AG04450 (cell line): ENCODE results near the gene CHST11. TPM values are rescaled to one million over a fixed set of nuclear protein-coding genes. Genes with fewer than 3 reads are reported as not detected.

Source experiments
- CTCF ChIA-PET: fragments of 300-600, 350-600 bp; formaldehyde crosslinking; extraction: SDS; loops from one replicate; lab custom pipeline; 2022; ENCODE audit warnings: antibody characterized with exemption, inconsistent platforms; lab: Charles Lee
- POLR2A ChIA-PET: fragments of 350-600 bp; formaldehyde crosslinking; extraction: SDS; loops from one replicate; lab custom pipeline; 2021; ENCODE audit warnings: antibody characterized with exemption, inconsistent platforms; lab: Yijun Ruan, JAX
- DNase-seq: peaks from one replicate; pipeline ENCODE4 v3.0.0-alpha.2; 2011; ENCODE audit warnings: low read depth, low spot score
- H3K27ac ChIP-seq: one replicate; pipeline ENCODE4 v1.5.1; 2012; ENCODE audit warnings: low read depth, low read length, control low read depth
- H3K27me3 ChIP-seq: one replicate; pipeline ENCODE4 v1.6.0; 2012; ENCODE audit warnings: low read length; ENCODE audit not compliant: control insufficient read depth, insufficient read depth
- H3K4me3 ChIP-seq: 2 replicates; pipeline ENCODE4 v1.5.1; 2011; ENCODE audit warnings: mild to moderate bottlenecking, low read depth, low read length, control low read depth
- H3K9me3 ChIP-seq: 2 replicates; pipeline ENCODE4 v1.5.1; 2012; ENCODE audit warnings: low read length; ENCODE audit not compliant: control insufficient read depth, insufficient read depth
- CTCF ChIP-seq: IDR thresholded peaks from 2 replicates; pipeline ENCODE4 v1.5.1; 2011; ENCODE audit warnings: low read depth, low read length, control low read depth, inconsistent platforms
- polyA plus RNA-seq: library from polyadenylated mRNA; depleted of rRNA; stranded (reverse); fragments of >200 nt; gene quantifications from 2 replicates; pipeline ENCODE4 v1.2.3, GENCODE V29; 2011

Gene CHST11
- polyA plus RNA-seq, 1 experiment = 2.7 TPM

- Histone ChIP-seq H3K4me3 (no peak overlapping the region), H3K27me3 (peaks cover 10% of the 10 kb centered on the region), H3K9me3 (peaks cover 4% of the 10 kb centered on the region; the same call in 1 of the 2 replicates), H3K27ac (no peak overlapping the region)
- ChIA-PET POLR2A (no interaction called here), CTCF (no interaction called here)
- TF ChIP-seq CTCF = no peak
- no peak for DNase-seq
Measured at GRCh38 chr12:104533134-104533533, 76.4 kb downstream of the CHST11 start.

GRCh38 chr12:104534162-104534856 is 77.6 kb downstream of the CHST11 start:
- no peak for TF ChIP-seq CTCF
- ChIA-PET POLR2A (no interaction called here), CTCF (no interaction called here)

GRCh38 chr12:104534857-104535248 is 78.1 kb downstream of the CHST11 start:
- ChIA-PET CTCF (no interaction called here), POLR2A (no interaction called here)
- peaks cover 10% of the 10 kb centered on the region for H3K27me3 ChIP-seq
- no peaks in the 10 kb centered on the region for H3K9me3 ChIP-seq
- TF ChIP-seq CTCF = no peak
- H3K27ac ChIP-seq = no peak overlapping the region
- no peak for DNase-seq
- no peak overlapping the region for H3K4me3 ChIP-seq

More at GRCh38 chr12:104534162-104534856, 77.6 kb downstream of the CHST11 start:
- Histone ChIP-seq H3K27me3 (peaks cover 10% of the 10 kb centered on the region), H3K9me3 (peaks cover 4% of the 10 kb centered on the region; the same call in 1 of the 2 replicates), H3K27ac (no peak overlapping the region), H3K4me3 (no peak overlapping the region)
- DNase-seq = no peak

- TF ChIP-seq CTCF = no peak
- H3K4me3 ChIP-seq = no peak overlapping the region
- peak; percentile 16 for DNase-seq
- H3K9me3 ChIP-seq = no peaks in the 10 kb centered on the region
- H3K27ac ChIP-seq = no peak overlapping the region
- ChIA-PET CTCF (no interaction called here), POLR2A (no interaction called here)
- H3K27me3 ChIP-seq = peaks cover 10% of the 10 kb centered on the region
Measured at GRCh38 chr12:104535369-104535768, 78.6 kb downstream of the CHST11 start.

- DNase-seq = no peak
- Histone ChIP-seq H3K4me3 (no peak overlapping the region), H3K27me3 (peaks cover 5% of the 10 kb centered on the region), H3K9me3 (no peaks in the 10 kb centered on the region), H3K27ac (no peak overlapping the region)
- no peak for TF ChIP-seq CTCF
- ChIA-PET CTCF (interaction anchor here (0.6 kb wide), 1 partner anchor 230 kb away, joined by 3 read pairs; no protein-coding TSS in a partner anchor), POLR2A (interaction anchor here (0.6 kb wide), 1 partner anchor 89 kb away, joined by 4 read pairs; no protein-coding TSS in a partner anchor)
Measured at GRCh38 chr12:104536841-104537240, 80.1 kb downstream of the CHST11 start.
